ENCODE measurements around the gene FRMD4B. TPM values are rescaled to one million over a fixed set of nuclear protein-coding genes. Genes with fewer than 3 reads are reported as not detected.

The FRMD4B gene
- total RNA-seq, 4 donors from 2014 or later = 58.0 to 71.9 (median 63.4) TPM

GRCh38 chr3:69306239-69307185 is 79.4 kb downstream of the FRMD4B start:
- DNase-seq (ENCODE audit: low spot score in 2 of 2) = peak; percentile 81 to 92
- H3K4me3 ChIP-seq (ENCODE audit: low read depth, poor library complexity, severe bottlenecking) = no peak overlapping the region
- WGBS, 2 donors = 27 to 35% methylated on average over 17 of the region's 17 CpGs
- peak in 1 of 3 donors; percentile 78 for TF ChIP-seq CTCF (IDR thresholded peaks at IDR 0.05)
- no peak for TF ChIP-seq POLR2A (IDR thresholded peaks at IDR 0.05)
- intact Hi-C loops (cut with DNase I; ENCODE audit: low total_unique reads) = loop anchor here (2.0 kb wide), 1 partner anchor 134 kb away; no protein-coding TSS in a partner anchor

GRCh38 chr3:69305011-69305410 is 80.9 kb downstream of the FRMD4B start:
- TF ChIP-seq POLR2A (IDR thresholded peaks at IDR 0.05) = no peak
- TF ChIP-seq CTCF (IDR thresholded peaks at IDR 0.05) = no peak
- H3K4me3 ChIP-seq (ENCODE audit: low read depth, poor library complexity, severe bottlenecking) = no peak overlapping the region
- intact Hi-C loops (cut with DNase I; ENCODE audit: low total_unique reads) = no loop called here
- WGBS, 2 donors = 62 to 69% methylated on average over 2 of the region's 2 CpGs
- DNase-seq (ENCODE audit: low spot score in 2 of 2) = no peak

- intact Hi-C loops (cut with DNase I; ENCODE audit: low total_unique reads) = no loop called here
- DNase-seq (ENCODE audit: low spot score in 2 of 2) = no peak
- H3K4me3 ChIP-seq (ENCODE audit: low read depth, poor library complexity, severe bottlenecking) = no peak overlapping the region
- 88 to 92% methylated on average over 6 of the region's 6 CpGs for WGBS, 2 donors
- TF ChIP-seq CTCF (IDR thresholded peaks at IDR 0.05) = no peak
- no peak for TF ChIP-seq POLR2A (IDR thresholded peaks at IDR 0.05)
Observed at GRCh38 chr3:69304396-69304795, 81.5 kb downstream of the FRMD4B start.

GRCh38 chr3:69300296-69300695 is 85.6 kb downstream of the FRMD4B start:
- no peak for TF ChIP-seq CTCF (IDR thresholded peaks at IDR 0.05)
- 88 to 90% methylated on average over 2 of the region's 2 CpGs for WGBS, 2 donors
- no peak for DNase-seq (ENCODE audit: low spot score in 2 of 2)
- H3K4me3 ChIP-seq (ENCODE audit: low read depth, poor library complexity, severe bottlenecking) = no peak overlapping the region
- intact Hi-C loops (cut with DNase I; ENCODE audit: low total_unique reads) = no loop called here

- WGBS, 2 donors = 53% methylated on average over 3 of the region's 3 CpGs
- intact Hi-C loops (cut with DNase I; ENCODE audit: low total_unique reads) = no loop called here
- DNase-seq (ENCODE audit: low spot score in 2 of 2) = no peak
- TF ChIP-seq POLR2A (IDR thresholded peaks at IDR 0.05) = no peak
- no peak for TF ChIP-seq CTCF (IDR thresholded peaks at IDR 0.05)
- no peak overlapping the region for H3K4me3 ChIP-seq (ENCODE audit: low read depth, poor library complexity, severe bottlenecking)
Observed at GRCh38 chr3:69299344-69299743, 86.5 kb downstream of the FRMD4B start.

All from lower leg skin (tissue), 4 donors.